Measurements from ENCODE around the gene ADARB2. TPM values are rescaled to one million over a fixed set of nuclear protein-coding genes. Genes with fewer than 3 reads are reported as not detected.
"Not testable (repeated sequence)": the region's sequence is repeated elsewhere in the genome, so short reads cannot be mapped to it uniquely, and the experiment has no call there.

The ADARB2 gene
- total RNA-seq, 1 donor from 2014 or later = 0.11 TPM

- no peaks in the 10 kb centered on the region for H3K4me1 ChIP-seq
- H3K9me3 ChIP-seq (replicated peaks) = no peaks in the 10 kb centered on the region
- no peak overlapping the region for H3K27ac ChIP-seq (replicated peaks)
- no peak for TF ChIP-seq CTCF (IDR thresholded peaks at IDR 0.05; ENCODE audit: borderline replicate concordance)
- no peak for DNase-seq
- peaks cover 4% of the 10 kb centered on the region for H3K27me3 ChIP-seq (ENCODE audit: low read depth)
- no peaks in the 10 kb centered on the region for H3K36me3 ChIP-seq
- H3K4me3 ChIP-seq = no peak overlapping the region
- intact Hi-C loops (cut with micrococcal nuclease) = no loop called here
These were observed 198.7 kb downstream of the ADARB2 start for GRCh38 chr10:1538531-1539061.

GRCh38 chr10:1538121-1538520 is 199.2 kb downstream of the ADARB2 start:
- Histone ChIP-seq H3K27me3 (ENCODE audit: low read depth) (peaks cover 9% of the 10 kb centered on the region), H3K9me3 (replicated peaks) (no peaks in the 10 kb centered on the region), H3K4me3 (no peak overlapping the region), H3K27ac (replicated peaks) (no peak overlapping the region), H3K36me3 (no peaks in the 10 kb centered on the region), H3K4me1 (no peaks in the 10 kb centered on the region)
- intact Hi-C loops (cut with micrococcal nuclease) = no loop called here
- no peak for TF ChIP-seq CTCF (IDR thresholded peaks at IDR 0.05; ENCODE audit: borderline replicate concordance)
- DNase-seq = no peak

- intact Hi-C loops (cut with micrococcal nuclease) = not testable (repeated sequence)
- peaks cover 13% of the 10 kb centered on the region for H3K27me3 ChIP-seq (ENCODE audit: low read depth)
These were observed 199.9 kb downstream of the ADARB2 start for GRCh38 chr10:1537449-1537848.

GRCh38 chr10:1536341-1536740 is 201.0 kb downstream of the ADARB2 start:
- no peak overlapping the region for H3K4me3 ChIP-seq
- H3K4me1 ChIP-seq = no peaks in the 10 kb centered on the region

More at GRCh38 chr10:1537449-1537848, 199.9 kb downstream of the ADARB2 start:
- not testable (repeated sequence) for H3K4me1 ChIP-seq; H3K9me3 ChIP-seq (replicated peaks); H3K4me3 ChIP-seq; DNase-seq; H3K27ac ChIP-seq (replicated peaks); H3K36me3 ChIP-seq

GRCh38 chr10:1535301-1535965 is 201.9 kb downstream of the ADARB2 start:
- H3K27ac ChIP-seq (replicated peaks) = no peak overlapping the region
- H3K4me1 ChIP-seq = no peaks in the 10 kb centered on the region
- H3K4me3 ChIP-seq = no peak overlapping the region
- no peaks in the 10 kb centered on the region for H3K9me3 ChIP-seq (replicated peaks)
- intact Hi-C loops (cut with micrococcal nuclease) = no loop called here
- H3K27me3 ChIP-seq (ENCODE audit: low read depth) = peaks cover 21% of the 10 kb centered on the region
- H3K36me3 ChIP-seq = no peaks in the 10 kb centered on the region
- no peak for DNase-seq
- TF ChIP-seq CTCF (IDR thresholded peaks at IDR 0.05; ENCODE audit: borderline replicate concordance) = no peak

More at GRCh38 chr10:1536341-1536740, 201.0 kb downstream of the ADARB2 start:
- TF ChIP-seq CTCF (IDR thresholded peaks at IDR 0.05; ENCODE audit: borderline replicate concordance) = no peak
- no peak for DNase-seq
- intact Hi-C loops (cut with micrococcal nuclease) = no loop called here
- Histone ChIP-seq H3K9me3 (replicated peaks) (no peaks in the 10 kb centered on the region), H3K27ac (replicated peaks) (no peak overlapping the region), H3K27me3 (ENCODE audit: low read depth) (peaks cover 19% of the 10 kb centered on the region), H3K36me3 (no peaks in the 10 kb centered on the region)

GRCh38 chr10:1534820-1535219 is 202.5 kb downstream of the ADARB2 start:
- H3K4me3 ChIP-seq = no peak overlapping the region
- H3K27ac ChIP-seq (replicated peaks) = no peak overlapping the region
- H3K4me1 ChIP-seq = no peaks in the 10 kb centered on the region
- no peaks in the 10 kb centered on the region for H3K36me3 ChIP-seq
- no peak for DNase-seq
- no peaks in the 10 kb centered on the region for H3K9me3 ChIP-seq (replicated peaks)
- H3K27me3 ChIP-seq (ENCODE audit: low read depth) = peaks cover 27% of the 10 kb centered on the region
- TF ChIP-seq CTCF (IDR thresholded peaks at IDR 0.05; ENCODE audit: borderline replicate concordance) = no peak
- intact Hi-C loops (cut with micrococcal nuclease) = no loop called here

All from left ventricle myocardium inferior (tissue), 1 donor.